ENCODE measurements around the gene FOXP1.

The FOXP1 gene

GRCh38 chr3:71152039-71152891 is 431.3 kb downstream of the FOXP1 start:
- H3K4me3 ChIP-seq (ENCODE audit: low read depth, low read length), result no peak overlapping the region
- H3K27ac ChIP-seq, result no peak overlapping the region
- no peak for TF ChIP-seq CTCF (IDR thresholded peaks at IDR 0.05; ENCODE audit: low read depth, low read length, missing control alignments)
- no peaks in the 10 kb centered on the region for H3K36me3 ChIP-seq (replicated peaks)
- in situ Hi-C loops (cut with HindIII; ENCODE audit: low pct_ligation_motif_present, low sequenced_read_pairs), result no loop called here
- DNase-seq, result no peak
- H3K27me3 ChIP-seq (replicated peaks), result no peaks in the 10 kb centered on the region

GRCh38 chr3:71149959-71150954 is 433.3 kb downstream of the FOXP1 start:
- no peaks in the 10 kb centered on the region for H3K27me3 ChIP-seq (replicated peaks)
- no peak overlapping the region for H3K27ac ChIP-seq
- no peaks in the 10 kb centered on the region for H3K36me3 ChIP-seq (replicated peaks)
- in situ Hi-C loops (cut with HindIII; ENCODE audit: low pct_ligation_motif_present, low sequenced_read_pairs), result no loop called here
- H3K4me3 ChIP-seq (ENCODE audit: low read depth, low read length), result no peak overlapping the region
- DNase-seq, result no peak
- TF ChIP-seq CTCF (IDR thresholded peaks at IDR 0.05; ENCODE audit: low read depth, low read length, missing control alignments), result no peak

- H3K36me3 ChIP-seq (replicated peaks), result no peaks in the 10 kb centered on the region
Observed at GRCh38 chr3:71148455-71149060, 435.0 kb downstream of the FOXP1 start.

GRCh38 chr3:71146673-71147072 is 436.9 kb downstream of the FOXP1 start:
- H3K36me3 ChIP-seq (replicated peaks), result no peaks in the 10 kb centered on the region
- in situ Hi-C loops (cut with HindIII; ENCODE audit: low pct_ligation_motif_present, low sequenced_read_pairs), result no loop called here
- TF ChIP-seq CTCF (IDR thresholded peaks at IDR 0.05; ENCODE audit: low read depth, low read length, missing control alignments), result no peak

More at GRCh38 chr3:71148455-71149060, 435.0 kb downstream of the FOXP1 start:
- TF ChIP-seq CTCF (IDR thresholded peaks at IDR 0.05; ENCODE audit: low read depth, low read length, missing control alignments), result no peak
- no peak for DNase-seq
- H3K4me3 ChIP-seq (ENCODE audit: low read depth, low read length), result no peak overlapping the region
- in situ Hi-C loops (cut with HindIII; ENCODE audit: low pct_ligation_motif_present, low sequenced_read_pairs), result no loop called here
- H3K27me3 ChIP-seq (replicated peaks), result no peaks in the 10 kb centered on the region
- no peak overlapping the region for H3K27ac ChIP-seq

GRCh38 chr3:71145954-71146353 is 437.6 kb downstream of the FOXP1 start:
- no peak overlapping the region for H3K27ac ChIP-seq
- no peak for DNase-seq

More at GRCh38 chr3:71146673-71147072, 436.9 kb downstream of the FOXP1 start:
- Histone ChIP-seq H3K27ac (no peak overlapping the region), H3K4me3 (ENCODE audit: low read depth, low read length) (no peak overlapping the region), H3K27me3 (replicated peaks) (no peaks in the 10 kb centered on the region)
- no peak for DNase-seq

More at GRCh38 chr3:71145954-71146353, 437.6 kb downstream of the FOXP1 start:
- TF ChIP-seq CTCF (IDR thresholded peaks at IDR 0.05; ENCODE audit: low read depth, low read length, missing control alignments), result no peak
- H3K27me3 ChIP-seq (replicated peaks), result no peaks in the 10 kb centered on the region
- in situ Hi-C loops (cut with HindIII; ENCODE audit: low pct_ligation_motif_present, low sequenced_read_pairs), result no loop called here
- H3K36me3 ChIP-seq (replicated peaks), result no peaks in the 10 kb centered on the region
- no peak overlapping the region for H3K4me3 ChIP-seq (ENCODE audit: low read depth, low read length)
